PC-3 (cell line): Measurements from ENCODE around the gene SH3D21. TPM values are rescaled to one million over a fixed set of nuclear protein-coding genes. Genes with fewer than 3 reads are reported as not detected.

ENCODE experiments used
- ATAC-seq: fragments of 200-7000 bp; cut with Tn5 transposase; 2 replicates; pipeline ENCODE4 v1.9.1; 2020; ENCODE audit warnings: mild to moderate bottlenecking, moderate library complexity
- BruUV-seq: library from RNA; stranded (reverse); fragments of 400-500 nt; replicated peaks from 2 replicates; lab custom pipeline; 2021; lab: Mats Ljungman, UMichigan
- CTCF ChIA-PET: fragments of 300-600 bp; sonication (Branson Sonifier 250); formaldehyde crosslinking; loops from one replicate; lab custom pipeline; 2022; ENCODE audit warnings: antibody characterized with exemption; lab: Charles Lee
- POLR2A ChIA-PET: fragments of 300-600 bp; sonication (Branson Sonifier 250); formaldehyde crosslinking; loops from one replicate; lab custom pipeline; 2022; ENCODE audit warnings: antibody characterized with exemption; ENCODE audit not compliant: unreplicated experiment; lab: Charles Lee
- DNase-seq: peaks from one replicate; pipeline ENCODE4 v3.0.0-alpha.2; 2015
- H2AFZ ChIP-seq: fragments of 300-600 bp; sonication (generic); 2 replicates; pipeline ENCODE4 v1.6.0; 2016; ENCODE audit warnings: antibody characterized with exemption, low read length
- H3F3A ChIP-seq: fragments of 300-600 bp; sonication (generic); one replicate; pipeline ENCODE4 v1.6.0; 2017; ENCODE audit warnings: antibody characterized with exemption, low read length, control low read depth, mild to moderate bottlenecking; ENCODE audit not compliant: unreplicated experiment
- H3K27ac ChIP-seq: fragments of 300-600 bp; sonication (generic); 2 replicates; pipeline ENCODE4 v1.5.1; 2016; ENCODE audit warnings: mild to moderate bottlenecking, low read length
- H3K27me3 ChIP-seq: fragments of 300-600 bp; sonication (generic); 2 replicates; pipeline ENCODE4 v1.6.1; 2016; ENCODE audit warnings: low read length, mixed read lengths
- H3K36me3 ChIP-seq: fragments of 300-600 bp; sonication (generic); 2 replicates; pipeline ENCODE4 v1.6.1; 2016; ENCODE audit warnings: low read depth, mixed run types, low read length, mixed read lengths
- H3K4me1 ChIP-seq: fragments of 300-600 bp; sonication (generic); 2 replicates; pipeline ENCODE4 v1.5.1; 2016; ENCODE audit warnings: low read length; ENCODE audit not compliant: insufficient read depth
- H3K4me2 ChIP-seq: fragments of 300-600 bp; sonication (generic); 2 replicates; pipeline ENCODE4 v1.6.0; 2016; ENCODE audit warnings: low read length
- H3K4me3 ChIP-seq: fragments of 300-600 bp; sonication (generic); 2 replicates; pipeline ENCODE4 v1.5.1; 2016; ENCODE audit warnings: mild to moderate bottlenecking, low read length, mixed read lengths
- H3K79me2 ChIP-seq: fragments of 300-600 bp; sonication (generic); 2 replicates; pipeline ENCODE4 v1.6.1; 2017; ENCODE audit warnings: low read length, mixed read lengths
- H3K9ac ChIP-seq: fragments of 300-600 bp; sonication (generic); 2 replicates; pipeline ENCODE4 v1.6.0; 2016; ENCODE audit warnings: mild to moderate bottlenecking, low read length
- H3K9me2 ChIP-seq: fragments of 300-600 bp; sonication (generic); replicated peaks from 2 replicates; pipeline ENCODE4 v1.6.1; 2016; ENCODE audit warnings: mixed run types, low read length, mixed read lengths
- H3K9me3 ChIP-seq: fragments of 300-600 bp; sonication (generic); 2 replicates; pipeline ENCODE4 v1.6.1; 2016; ENCODE audit warnings: low read length, mixed read lengths
- H4K20me1 ChIP-seq: fragments of 300-600 bp; sonication (generic); 2 replicates; pipeline ENCODE4 v1.6.1; 2016; ENCODE audit warnings: low read length, mixed read lengths
- CTCF ChIP-seq: fragments of 300-600 bp; sonication (generic); conservative IDR thresholded peaks from 2 replicates; pipeline ENCODE4 v1.5.1; 2017; ENCODE audit warnings: antibody characterized with exemption, low read depth, mild to moderate bottlenecking, low read length
- EZH2 ChIP-seq: fragments of 300-600 bp; sonication (generic); IDR thresholded peaks from one replicate; pipeline ENCODE4 v1.6.1; 2017; ENCODE audit warnings: antibody characterized with exemption, mild to moderate bottlenecking, low read length; ENCODE audit not compliant: unreplicated experiment
- EZH2phosphoT487 ChIP-seq: fragments of 300-600 bp; sonication (generic); IDR thresholded peaks from 2 replicates; pipeline ENCODE4 v1.6.1; 2018; ENCODE audit warnings: mild to moderate bottlenecking, antibody characterized with exemption, low read length, borderline replicate concordance
- intact Hi-C: fragments of 100-400 bp; cut with micrococcal nuclease; formaldehyde crosslinking; loops from 2 replicates; pipeline ENCODE4 v1.9.0; 2023
- total RNA-seq: library from RNA; depleted of rRNA; stranded (reverse); fragments of >200 nt; gene quantifications from 2 replicates; pipeline ENCODE4 v1.2.3, GENCODE V29; 2014

Gene SH3D21
- total RNA-seq, 1 experiment from 2014 or later: 11.3 TPM

DNA sequence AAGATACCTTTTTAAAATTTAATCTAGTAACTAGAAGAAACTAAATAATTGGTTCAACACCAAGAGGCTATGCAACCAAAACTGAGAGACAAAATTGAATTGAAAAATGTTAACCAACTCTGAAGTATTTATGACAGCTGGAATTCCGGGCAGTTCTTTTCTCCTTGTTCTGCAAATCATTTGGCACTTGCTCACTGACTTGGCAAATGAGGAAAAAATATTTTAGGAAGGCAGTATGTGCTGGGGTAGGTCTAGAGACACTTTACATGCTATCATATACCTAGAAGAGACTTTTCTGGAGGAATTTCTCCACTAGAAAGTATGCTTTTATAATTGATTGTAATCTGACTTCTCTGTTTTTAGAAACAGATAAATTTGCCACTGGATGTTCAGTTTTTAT is 22.1 kb upstream of the SH3D21 start:
- ChIA-PET CTCF (no interaction called here), POLR2A (no interaction called here)
- TF ChIP-seq EZH2phosphoT487: no peak
- no peak for TF ChIP-seq CTCF
- no peak for TF ChIP-seq EZH2
- no peaks in the 10 kb centered on the region for H3F3A ChIP-seq
- peaks cover 32% of the 10 kb centered on the region for H3K79me2 ChIP-seq
- peaks cover 53% of the 10 kb centered on the region for H3K36me3 ChIP-seq
- no peaks in the 10 kb centered on the region for H3K9me2 ChIP-seq
- no peak overlapping the region for H3K4me3 ChIP-seq
- no TSS peak for BruUV-seq
- no peaks in the 10 kb centered on the region for H3K27me3 ChIP-seq
- no peaks in the 10 kb centered on the region for H3K9me3 ChIP-seq
- no peaks in the 10 kb centered on the region for H3K4me1 ChIP-seq
- H3K4me2 ChIP-seq: no peak overlapping the region
- DNase-seq (no peak), ATAC-seq (no peak)
- H3K9ac ChIP-seq: no peak overlapping the region
- H3K27ac ChIP-seq: no peak overlapping the region
- no peak overlapping the region for H2AFZ ChIP-seq
- no peaks in the 10 kb centered on the region for H4K20me1 ChIP-seq
- intact Hi-C loops: loop anchor here (2.0 to 5.0 kb wide), 2 partner anchors 47 to 59 kb away; partner anchors contain the start of gene THRAP3

DNA sequence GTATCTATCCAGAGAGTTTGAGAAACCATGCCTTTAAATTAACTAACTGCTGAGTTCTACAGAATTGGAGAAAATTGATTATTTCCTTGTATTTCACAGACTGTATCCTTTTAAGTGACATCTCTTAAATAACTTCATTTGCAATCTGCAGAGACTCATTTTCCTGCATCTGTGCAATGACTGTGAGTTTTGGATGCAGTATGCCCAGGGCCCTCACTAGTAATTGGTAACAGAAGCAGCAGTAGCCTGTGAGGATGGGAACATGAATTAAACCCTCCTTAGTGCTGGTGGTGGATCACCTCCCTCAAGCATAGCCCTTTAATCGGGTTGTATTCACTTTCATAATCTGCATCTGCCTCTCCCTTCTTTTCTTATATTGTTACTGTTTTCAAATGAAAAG is 21.7 kb upstream of the SH3D21 start:
- Histone ChIP-seq H3K79me2 (peaks cover 27% of the 10 kb centered on the region), H3K9ac (no peak overlapping the region), H3F3A (no peaks in the 10 kb centered on the region), H3K36me3 (peaks cover 58% of the 10 kb centered on the region), H3K27me3 (no peaks in the 10 kb centered on the region), H3K4me2 (no peak overlapping the region), H2AFZ (no peak overlapping the region), H3K4me1 (no peaks in the 10 kb centered on the region), H3K9me2 (no peaks in the 10 kb centered on the region), H3K4me3 (no peak overlapping the region), H3K27ac (no peak overlapping the region), H3K9me3 (no peaks in the 10 kb centered on the region), H4K20me1 (no peaks in the 10 kb centered on the region)
- ATAC-seq (no peak), DNase-seq (no peak)
- intact Hi-C loops: loop anchor here (2.0 to 5.0 kb wide), 2 partner anchors 47 to 60 kb away; partner anchors contain the start of gene THRAP3
- ChIA-PET CTCF (no interaction called here), POLR2A (no interaction called here)
- TF ChIP-seq EZH2phosphoT487 (no peak), EZH2 (no peak), CTCF (no peak)
- no TSS peak for BruUV-seq

DNA sequence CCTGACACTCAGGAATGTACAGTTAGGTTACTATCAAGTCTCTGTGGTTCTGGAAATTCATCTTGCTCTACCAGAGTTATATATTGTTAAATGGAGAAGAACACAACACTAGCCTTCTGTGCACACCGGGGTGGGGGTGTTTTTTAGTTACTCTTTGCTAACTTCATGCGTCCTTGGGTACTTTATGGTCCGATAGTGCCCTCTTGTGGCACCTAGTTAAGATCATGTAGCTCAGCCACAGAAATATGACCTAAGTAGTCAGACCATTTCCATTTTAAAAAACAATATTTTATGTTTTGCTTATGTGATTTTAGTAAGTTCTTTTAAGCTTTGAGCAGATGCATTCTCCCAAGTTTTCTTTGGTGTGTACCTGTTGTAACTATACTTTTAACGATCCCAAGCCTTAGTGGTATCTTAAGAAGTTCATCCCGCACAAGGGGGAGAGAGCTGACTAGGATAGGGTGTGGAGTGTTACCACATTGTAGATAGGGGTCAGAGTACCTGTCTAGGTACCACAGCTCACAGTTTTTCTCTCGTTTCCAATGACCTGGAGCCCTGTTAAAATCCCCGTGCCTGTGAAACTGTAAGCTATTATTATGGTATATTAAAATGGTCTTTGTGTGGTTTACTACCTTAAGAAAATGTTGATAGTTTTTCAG is 20.6 kb upstream of the SH3D21 start:
- no peak overlapping the region for H3K4me2 ChIP-seq
- H3K4me1 ChIP-seq: no peaks in the 10 kb centered on the region
- H3K27me3 ChIP-seq: no peaks in the 10 kb centered on the region
- H3K9me2 ChIP-seq: no peaks in the 10 kb centered on the region
- H4K20me1 ChIP-seq: no peaks in the 10 kb centered on the region
- DNase-seq: peak; percentile 89
- H3F3A ChIP-seq: no peaks in the 10 kb centered on the region
- POLR2A ChIA-PET: no interaction called here
- no peak overlapping the region for H3K9ac ChIP-seq
- BruUV-seq: no TSS peak
- intact Hi-C loops: loop anchor here (1.0 to 5.0 kb wide), 4 partner anchors 61 to 188 kb away; partner anchors contain the start of genes THRAP3 and TRAPPC3
- no peaks in the 10 kb centered on the region for H3K9me3 ChIP-seq
- peak; percentile 89 for ATAC-seq
- H3K79me2 ChIP-seq: peaks cover 21% of the 10 kb centered on the region
- no peak overlapping the region for H3K4me3 ChIP-seq
- TF ChIP-seq CTCF (peak; percentile 90), EZH2 (no peak), EZH2phosphoT487 (no peak)
- CTCF ChIA-PET: interaction anchor here (0.6 to 1.0 kb wide), 8 partner anchors 14 to 152 kb away, joined by 5 to 9 read pairs (median 6); partner anchors contain the start of genes LSM10, THRAP3 and TRAPPC3
- H3K36me3 ChIP-seq: peaks cover 64% of the 10 kb centered on the region
- H2AFZ ChIP-seq: no peak overlapping the region
- H3K27ac ChIP-seq: no peak overlapping the region
